Left colon (tissue), 2 donors: ENCODE results near the gene SLC10A1. TPM values are rescaled to one million over a fixed set of nuclear protein-coding genes. Genes with fewer than 3 reads are reported as not detected.

ENCODE experiments used
- ATAC-seq: fragments of 200-7000 bp; cut with Tn5 transposase; one replicate; pipeline ENCODE4 v1.9.1; 2020; ENCODE audit warnings: mild to moderate bottlenecking, moderate library complexity
- DNase-seq, 2 donors: peaks; one replicate each; pipeline ENCODE4 v3.0.0-alpha.2; 2020
- intact Hi-C, 2 donors: fragments of 100-400 bp; cut with DNase I in 1 of 2; cut with micrococcal nuclease in 1 of 2; formaldehyde crosslinking; loops; one replicate each; pipeline versions ENCODE4 v1.11.2 to v1.14.0; 2022; cut with DNase I, micrococcal nuclease
- total RNA-seq, 2 donors: library from RNA; stranded (reverse); fragmentation: NEBNext Ultra II Directional; extraction: Animal tissue kit (Norgen Biotek cat#: 25700); gene quantifications; one replicate each; pipeline ENCODE4 v1.2.1, GENCODE V29; 2021
- donor health status: DM: no; HTN: no; CAD: no.
- donor health status: DM: yes; HTN: yes; CAD: no.

The SLC10A1 gene
- total RNA-seq, 2 donors from 2014 or later, result not detected

DNA sequence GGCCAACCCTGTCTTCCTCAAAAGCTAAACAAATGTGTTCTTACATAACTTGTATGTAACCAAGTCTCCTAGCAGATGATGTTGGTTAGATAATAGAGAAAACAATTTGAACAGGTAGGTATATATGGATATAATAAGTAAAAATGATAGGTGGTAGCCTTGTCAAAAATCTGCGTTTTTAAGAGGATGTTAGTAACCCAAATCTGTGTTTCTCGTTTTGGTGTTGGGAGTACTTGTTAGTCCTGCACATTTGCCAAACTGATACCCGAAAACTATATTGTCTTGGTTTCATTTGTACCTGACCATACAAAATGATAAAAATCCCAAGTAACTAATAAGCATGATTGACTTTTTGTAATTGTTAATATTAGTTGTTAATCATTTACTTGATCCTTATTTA, 22.0 kb downstream of the SLC10A1 start:
- intact Hi-C loops, result no loop called here
- ATAC-seq, result no peak

DNA sequence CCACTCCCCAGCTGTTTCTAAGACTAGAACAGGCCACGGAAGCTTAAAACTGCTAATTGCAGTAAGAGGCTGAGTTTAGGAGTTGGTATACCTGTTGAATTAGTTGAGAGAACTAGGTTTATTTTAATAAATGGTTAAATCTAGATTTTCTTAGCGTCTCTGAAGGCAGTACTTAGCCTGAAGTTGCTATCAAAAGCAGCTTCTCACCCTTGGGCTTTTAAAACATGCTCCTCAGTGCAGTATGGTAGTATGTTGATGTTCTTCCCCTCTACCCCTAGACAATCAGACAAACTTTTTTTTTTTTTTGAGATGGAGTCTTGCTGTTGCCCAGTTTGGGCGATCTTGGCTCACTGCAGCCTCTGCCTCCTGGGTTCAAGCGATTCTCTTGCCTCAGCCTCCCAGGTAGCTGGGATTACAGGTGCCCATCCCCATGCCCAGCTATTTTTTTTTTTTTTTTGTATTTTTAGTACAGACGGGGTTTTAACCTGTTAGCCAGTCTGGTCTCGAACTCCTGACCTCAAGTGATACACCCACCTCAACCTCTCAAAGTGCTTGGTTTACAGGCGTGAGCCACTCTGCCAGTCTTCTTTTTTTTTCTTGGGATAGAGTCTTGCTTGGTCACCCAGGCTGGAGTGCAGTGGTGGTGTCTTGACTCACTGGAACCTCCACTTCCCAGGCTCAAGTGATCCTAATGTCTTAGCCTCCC, 23.3 kb downstream of the SLC10A1 start:
- ATAC-seq, result no peak
- intact Hi-C loops, result no loop called here
- no peak for DNase-seq

More for the DNA sequence above, 22.0 kb downstream of the SLC10A1 start:
- no peak for DNase-seq

DNA sequence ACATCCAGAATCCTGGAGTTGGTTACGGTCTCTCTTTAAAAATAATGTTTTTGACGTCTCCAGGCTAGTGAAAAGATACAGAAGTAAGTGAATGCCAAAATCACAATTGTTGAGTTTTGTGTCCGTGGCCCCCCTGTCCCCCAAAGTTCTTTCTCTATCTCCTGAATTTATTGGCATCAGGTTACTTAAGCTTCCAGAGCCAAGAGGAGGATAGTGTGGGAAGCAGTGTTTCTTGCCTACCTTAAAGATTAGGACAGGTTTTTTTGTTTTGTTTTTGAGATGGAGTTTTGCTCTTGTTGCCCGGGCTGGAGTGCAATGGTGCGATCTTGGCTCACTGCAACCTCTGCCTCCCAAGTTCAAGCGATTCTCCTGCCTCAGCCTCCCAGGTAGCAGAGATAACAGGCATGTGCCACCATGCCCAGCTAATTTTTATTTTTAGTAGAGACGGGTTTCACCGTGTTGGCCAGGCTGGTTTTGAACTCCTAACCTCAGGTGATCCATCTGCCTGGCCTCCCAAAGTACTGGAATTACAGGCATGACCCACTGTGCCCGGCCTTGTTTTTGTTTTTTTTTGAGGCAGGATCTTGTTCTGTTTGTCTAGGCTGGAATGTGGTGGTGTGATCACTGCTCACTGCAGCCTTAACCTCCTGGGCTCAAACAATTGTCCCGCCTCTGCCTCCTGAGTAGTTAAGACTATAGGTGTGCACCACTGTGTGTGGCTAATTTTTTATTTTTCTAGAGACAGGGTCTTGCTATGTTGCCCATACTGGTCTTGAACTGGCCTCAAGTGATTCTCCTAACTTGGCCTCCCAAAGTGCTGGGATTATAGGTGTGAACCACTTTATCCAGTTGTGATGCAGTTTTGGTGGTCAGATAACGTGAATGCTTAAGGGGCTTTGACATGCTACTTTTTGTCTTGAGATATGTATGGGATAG, 24.7 kb downstream of the SLC10A1 start:
- intact Hi-C loops, result no loop called here
- ATAC-seq, result no peak
- no peak for DNase-seq

DNA sequence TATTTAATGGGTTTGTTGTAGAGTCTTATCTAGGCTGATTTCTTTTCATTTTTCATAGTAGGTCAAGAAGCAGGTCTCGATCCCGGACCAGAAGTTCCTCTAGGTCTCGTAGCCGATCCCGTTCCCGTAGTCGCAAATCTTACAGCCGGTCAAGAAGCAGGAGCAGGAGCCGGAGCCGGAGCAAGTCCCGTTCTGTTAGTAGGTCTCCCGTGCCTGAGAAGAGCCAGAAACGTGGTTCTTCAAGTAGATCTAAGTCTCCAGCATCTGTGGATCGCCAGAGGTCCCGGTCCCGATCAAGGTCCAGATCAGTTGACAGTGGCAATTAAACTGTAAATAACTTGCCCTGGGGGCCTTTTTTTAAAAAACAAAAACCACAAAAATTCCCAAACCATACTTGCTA, 25.9 kb downstream of the SLC10A1 start:
- ATAC-seq (no peak), DNase-seq (no peak)
- intact Hi-C loops, result no loop called here

DNA sequence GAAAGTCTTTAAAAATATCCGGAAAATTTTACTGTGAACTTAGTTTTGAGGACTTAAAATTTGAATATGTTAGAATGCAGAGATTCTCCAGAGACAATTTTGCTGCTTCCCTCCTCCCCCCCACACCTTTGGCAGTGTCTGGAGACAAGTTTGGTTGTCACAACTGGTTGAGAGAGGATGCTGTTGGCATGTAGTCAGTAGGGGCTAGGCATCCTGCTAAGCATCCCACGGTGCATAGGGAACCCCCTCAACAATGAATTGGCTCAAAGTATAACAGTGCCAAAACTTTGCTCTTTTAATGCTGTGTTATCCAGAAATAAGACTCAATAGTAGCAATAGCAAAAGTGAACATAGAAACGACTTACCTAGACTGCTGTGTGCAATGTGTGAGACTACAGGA, 26.5 kb downstream of the SLC10A1 start:
- no peak for DNase-seq
- intact Hi-C loops, result no loop called here
- ATAC-seq, result no peak

DNA sequence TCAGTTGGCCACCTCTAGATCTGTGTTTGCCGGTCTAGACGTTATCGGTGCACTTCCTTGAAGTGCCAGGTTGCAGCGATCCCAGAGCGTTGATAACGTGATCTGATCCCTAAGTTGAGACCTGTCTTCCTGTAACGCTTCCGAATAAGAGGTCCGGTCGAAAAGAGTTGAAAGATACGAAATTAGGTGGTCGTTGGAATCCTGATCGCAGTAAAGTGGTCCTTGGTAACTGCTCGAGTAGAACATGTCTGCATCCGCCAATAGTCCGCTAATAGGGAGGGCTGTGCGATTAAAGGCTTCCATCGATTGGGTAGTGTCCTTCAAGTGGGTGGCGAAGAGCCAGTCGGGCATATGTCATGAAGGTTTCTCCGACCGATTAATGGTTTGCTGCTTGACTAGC, 27.4 kb downstream of the SLC10A1 start:
- no peak for DNase-seq
- intact Hi-C loops, result no loop called here
- ATAC-seq, result no peak

DNA sequence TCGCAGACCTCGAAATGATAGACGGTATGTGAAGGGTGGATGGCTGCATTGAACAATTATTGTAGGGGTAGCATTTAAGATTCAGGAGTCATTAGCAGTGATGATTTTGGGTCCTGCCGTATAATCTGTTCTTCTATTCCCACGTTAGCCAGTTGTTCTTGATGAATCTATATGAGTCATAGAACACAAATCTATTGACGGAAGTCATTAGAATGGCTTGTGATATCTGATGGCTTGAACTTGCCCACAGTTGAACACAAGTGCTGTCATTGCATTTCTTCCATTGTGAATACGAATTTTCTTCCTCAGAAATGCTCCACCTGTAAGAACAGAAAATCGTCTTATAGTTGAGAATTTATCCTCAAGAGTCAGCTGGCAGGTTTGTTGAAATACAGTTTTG, 28.2 kb downstream of the SLC10A1 start:
- DNase-seq, result no peak
- intact Hi-C loops, result no loop called here
- ATAC-seq, result no peak

DNA sequence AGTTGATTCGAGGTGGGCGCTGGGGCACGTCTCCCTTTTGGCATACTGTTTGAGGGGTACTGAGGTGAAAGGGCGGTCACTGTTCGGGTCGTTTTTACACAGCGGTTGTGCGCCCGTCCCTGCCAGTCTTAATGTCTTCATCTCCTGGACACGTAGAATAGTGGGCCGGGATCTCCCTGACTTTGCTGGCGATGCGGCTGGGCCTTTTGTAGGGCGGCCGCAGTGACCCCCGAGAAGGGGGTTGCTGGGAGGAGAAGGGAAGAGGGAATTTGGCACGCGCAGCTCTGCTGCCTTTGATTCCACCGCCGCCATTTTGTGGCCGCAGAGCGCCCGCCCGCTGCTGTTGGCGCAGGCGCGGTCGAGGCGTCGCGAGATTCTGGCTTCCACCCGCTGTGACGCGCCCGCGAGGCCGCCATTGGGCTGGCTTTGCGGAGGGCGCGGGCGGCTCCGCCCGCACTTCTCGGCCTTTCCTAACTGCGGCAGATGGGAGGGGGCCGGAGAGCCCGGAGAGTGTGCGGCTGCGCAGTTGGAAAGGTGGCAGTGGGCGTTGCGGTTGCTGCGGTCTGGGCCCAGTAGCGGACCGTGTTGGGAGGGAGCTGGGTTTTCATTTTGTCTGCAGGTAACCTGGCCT, 29.6 kb downstream of the SLC10A1 start:
- ATAC-seq, result peak; percentile 88
- intact Hi-C loops, result no loop called here

DNA sequence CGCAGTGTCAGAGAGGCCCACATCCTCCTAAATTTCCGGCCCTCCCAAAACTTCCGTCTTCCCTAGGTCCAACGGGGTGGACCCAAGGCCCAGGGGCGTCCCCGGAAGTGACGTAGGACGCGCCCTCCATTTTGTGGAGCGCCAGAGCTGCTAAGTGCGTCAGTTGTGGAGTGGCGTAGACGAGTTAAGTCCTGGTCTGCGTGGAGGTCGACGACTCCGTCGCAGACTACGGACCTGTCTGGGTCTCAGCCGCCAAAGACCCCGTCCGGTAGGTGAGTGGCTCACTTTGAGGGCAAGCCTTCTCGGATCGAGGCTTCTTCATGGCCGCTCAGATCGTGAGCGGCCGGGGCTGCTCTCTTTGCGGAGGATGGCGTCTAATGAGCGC, 30.1 kb downstream of the SLC10A1 start, which contains the start of gene SRSF5:
Gene SRSF5, plus strand, starts transcription at position 159 of the 385 bp plus-strand sequence. CDS start 1,015 bp downstream, outside the sequence.
- intact Hi-C loops, result no loop called here
- ATAC-seq (peak; percentile 88), DNase-seq (peak; percentile 96)

More for the DNA sequence above, 29.6 kb downstream of the SLC10A1 start:
- peak; percentile 92 to 94 for DNase-seq

DNA sequence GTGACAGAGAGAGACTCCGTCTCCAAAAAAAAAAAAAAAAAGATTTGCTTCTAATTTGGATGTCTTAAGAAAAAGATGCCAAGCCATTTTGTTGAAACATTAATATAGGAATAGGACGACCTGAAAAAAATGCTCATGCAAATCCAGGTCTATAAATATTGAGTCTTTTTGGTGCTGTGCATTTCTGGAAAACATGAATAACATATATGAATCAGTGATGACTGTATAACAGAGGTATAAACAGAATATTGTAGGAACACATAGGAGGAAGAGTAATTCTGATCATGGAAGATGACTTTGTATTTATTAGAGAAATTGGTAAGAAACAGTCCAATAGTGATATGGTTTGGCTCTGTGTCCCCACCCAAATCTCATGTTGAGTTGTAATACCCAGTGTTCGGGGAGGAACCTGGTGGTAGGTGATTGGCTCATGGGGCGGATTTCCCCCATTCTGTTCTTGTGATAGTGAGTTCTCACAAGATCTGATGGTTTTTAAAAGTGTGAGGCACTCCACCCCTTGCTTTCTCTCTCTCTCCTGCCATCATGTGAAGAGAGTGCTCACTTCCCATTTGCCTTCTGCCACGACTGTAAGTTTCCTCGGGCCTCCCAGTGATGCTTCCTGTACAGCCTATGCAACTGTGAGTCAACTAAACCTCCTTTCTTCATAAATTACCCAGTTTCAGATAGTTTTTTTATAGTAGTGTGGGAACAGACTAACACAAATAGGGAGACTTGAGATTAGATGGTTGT, 33.1 kb downstream of the SLC10A1 start:
- DNase-seq (no peak), ATAC-seq (no peak)
- intact Hi-C loops, result no loop called here

DNA sequence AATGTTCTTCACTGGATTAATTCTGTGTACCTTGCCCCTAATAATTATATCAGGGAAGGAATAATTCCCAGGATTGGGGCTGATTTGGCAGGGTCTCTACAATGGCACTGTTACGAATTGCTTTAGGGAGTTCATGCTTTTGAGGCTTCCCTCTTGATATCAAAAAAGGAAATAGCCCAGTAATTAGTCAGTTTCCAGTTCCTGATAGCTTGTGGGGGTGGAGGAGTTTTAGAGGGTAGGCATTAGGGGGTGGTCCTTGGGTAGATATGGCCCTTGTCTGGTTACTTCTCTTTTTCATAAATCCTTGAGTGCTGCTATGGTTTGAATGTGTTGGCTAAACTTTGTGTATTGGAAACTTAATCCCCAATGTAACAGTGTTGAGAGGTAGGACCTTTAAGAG, 36.2 kb downstream of the SLC10A1 start:
- DNase-seq (no peak), ATAC-seq (no peak)
- intact Hi-C loops, result no loop called here

DNA sequence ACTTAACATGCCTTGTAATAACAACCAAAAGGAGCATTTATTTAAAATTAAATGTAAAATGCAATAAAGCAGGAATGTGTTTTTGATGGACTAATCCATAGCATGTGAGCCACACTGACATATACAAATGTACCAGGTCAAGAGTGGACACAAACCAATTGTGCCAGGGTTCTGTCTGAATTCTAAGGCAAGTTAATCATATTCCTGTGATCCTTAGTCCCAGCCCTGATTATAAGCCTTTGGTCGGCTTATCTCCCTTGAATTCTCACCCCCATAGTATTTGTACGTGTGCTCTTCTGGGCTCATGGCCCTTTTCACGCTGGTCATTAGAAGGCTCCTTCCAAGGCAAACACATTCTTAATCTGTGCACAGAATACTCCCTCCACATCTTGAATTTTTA, 40.7 kb downstream of the SLC10A1 start:
- no peak for ATAC-seq
- DNase-seq, result no peak
- intact Hi-C loops, result no loop called here

DNA sequence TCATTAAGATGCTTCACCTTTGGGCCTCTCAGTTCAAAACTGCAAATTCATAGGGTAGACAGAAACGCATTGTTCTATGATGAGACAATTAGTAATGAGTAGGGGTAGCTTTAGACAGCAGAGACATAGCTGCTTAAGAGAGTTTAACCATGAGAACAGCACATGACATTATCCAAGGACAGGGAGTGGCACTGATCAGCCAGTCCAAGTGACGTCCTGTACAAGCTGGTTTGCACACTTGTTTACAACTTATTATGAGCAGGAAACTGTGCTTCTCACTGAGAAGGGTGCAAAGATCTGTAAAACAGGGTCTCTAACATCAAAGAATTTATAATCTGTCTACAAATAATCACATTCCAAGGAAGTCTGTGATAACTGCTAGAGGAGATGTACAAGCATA, 41.3 kb downstream of the SLC10A1 start:
- ATAC-seq (peak; percentile 92), DNase-seq (peak; percentile 22 to 72)
- intact Hi-C loops, result no loop called here

DNA sequence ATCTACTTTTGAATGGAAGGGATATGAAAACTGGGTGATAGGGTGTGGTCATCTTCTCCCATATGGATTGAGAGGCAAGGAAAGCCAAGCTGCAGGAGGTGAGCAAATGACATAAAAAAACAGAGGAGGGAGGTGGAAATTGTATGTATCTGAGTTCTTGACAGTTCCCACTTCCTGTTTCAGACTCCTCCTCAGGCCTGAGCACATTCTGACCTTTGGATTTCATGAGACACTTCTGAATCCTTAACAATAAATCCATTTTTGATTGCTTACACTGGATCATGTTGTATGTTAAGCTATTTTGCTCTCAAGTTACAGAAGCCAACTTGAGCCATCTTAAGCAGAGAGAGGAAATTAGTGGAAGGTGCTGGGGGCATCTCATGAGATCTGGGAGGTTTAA, 41.7 kb downstream of the SLC10A1 start:
- intact Hi-C loops, result no loop called here
- DNase-seq (no peak), ATAC-seq (peak; percentile 83)

DNA sequence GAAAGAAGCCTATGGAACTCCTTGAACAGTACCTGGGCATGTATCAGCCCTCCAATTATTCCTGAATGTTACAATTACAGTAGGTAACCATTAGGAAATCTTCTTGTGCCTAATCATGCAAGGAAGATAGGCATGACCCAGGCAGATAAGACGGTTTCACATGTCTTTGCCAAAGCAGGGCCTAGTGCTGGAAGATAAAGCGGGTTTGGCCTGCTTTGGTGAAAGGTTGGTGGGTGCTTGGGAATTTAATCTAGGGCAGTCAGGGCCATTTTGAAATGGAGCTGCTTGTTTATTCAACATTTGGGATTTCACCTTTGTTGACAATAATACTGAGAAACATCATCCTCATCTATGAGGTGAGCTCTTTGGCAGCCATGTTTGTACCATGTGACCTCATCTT, 42.6 kb downstream of the SLC10A1 start:
- intact Hi-C loops, result no loop called here
- no peak for ATAC-seq
- DNase-seq, result no peak

DNA sequence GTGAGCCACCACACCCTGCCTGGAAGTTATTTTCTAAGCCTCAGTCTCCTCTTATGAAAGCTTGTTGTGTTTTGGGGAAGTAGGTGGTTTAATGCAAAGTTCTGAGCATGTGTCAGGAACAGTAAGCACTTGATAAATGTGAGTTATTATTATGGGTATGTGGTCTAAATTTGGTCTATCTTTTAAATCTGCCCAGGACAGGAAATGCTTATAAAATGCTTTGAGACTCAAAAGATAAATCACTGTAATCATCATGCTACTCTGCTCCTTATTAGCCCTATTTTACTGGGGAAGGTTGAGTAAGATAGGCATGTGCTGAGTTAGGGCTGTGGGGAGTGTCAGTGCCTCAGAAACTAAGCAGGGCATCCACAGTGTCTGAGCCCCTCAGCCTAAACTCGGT, 43.2 kb downstream of the SLC10A1 start:
- DNase-seq, result no peak
- intact Hi-C loops, result no loop called here
- ATAC-seq, result no peak

DNA sequence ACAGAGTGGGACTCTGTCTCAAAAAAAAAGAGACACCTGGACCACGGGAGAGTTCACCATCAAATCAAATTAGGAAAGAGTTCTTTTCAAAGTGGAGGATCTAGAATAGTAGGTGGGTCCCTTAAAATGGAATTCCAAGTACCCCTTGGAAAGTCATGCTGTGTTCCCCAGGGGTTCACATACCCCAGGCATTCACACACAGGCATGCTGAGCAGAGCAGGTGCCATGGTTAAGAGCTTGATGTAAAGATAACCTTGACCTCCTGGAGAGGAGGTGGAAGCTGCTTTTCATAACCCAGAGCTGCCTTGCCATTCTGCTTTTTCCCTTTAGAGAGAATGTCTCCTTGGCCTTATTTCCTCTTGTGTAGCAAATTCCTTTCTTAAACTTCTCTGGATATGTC, 44.3 kb downstream of the SLC10A1 start:
- DNase-seq (no peak), ATAC-seq (no peak)
- intact Hi-C loops, result no loop called here

DNA sequence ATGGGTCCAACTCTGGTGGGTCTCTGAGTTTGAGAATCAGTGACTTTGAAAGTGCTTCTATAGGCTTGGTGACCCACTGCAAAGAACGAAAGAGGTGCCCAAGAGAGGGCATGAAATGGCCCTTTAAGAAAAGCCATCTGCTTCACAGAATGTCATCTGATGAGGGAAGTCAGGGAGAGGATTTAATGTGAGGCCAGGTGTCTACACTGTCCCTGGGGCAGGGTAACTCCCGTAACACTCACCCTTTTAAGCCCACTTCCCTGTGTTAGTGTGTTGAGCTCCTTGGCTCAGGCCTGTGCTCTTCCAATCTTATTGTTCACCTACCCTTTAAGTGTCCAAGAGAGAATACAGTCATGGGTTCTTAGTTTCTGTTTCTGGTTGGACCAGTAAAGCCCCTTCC, 46.5 kb downstream of the SLC10A1 start:
- intact Hi-C loops, result no loop called here
- DNase-seq (no peak), ATAC-seq (peak; percentile 37)

DNA sequence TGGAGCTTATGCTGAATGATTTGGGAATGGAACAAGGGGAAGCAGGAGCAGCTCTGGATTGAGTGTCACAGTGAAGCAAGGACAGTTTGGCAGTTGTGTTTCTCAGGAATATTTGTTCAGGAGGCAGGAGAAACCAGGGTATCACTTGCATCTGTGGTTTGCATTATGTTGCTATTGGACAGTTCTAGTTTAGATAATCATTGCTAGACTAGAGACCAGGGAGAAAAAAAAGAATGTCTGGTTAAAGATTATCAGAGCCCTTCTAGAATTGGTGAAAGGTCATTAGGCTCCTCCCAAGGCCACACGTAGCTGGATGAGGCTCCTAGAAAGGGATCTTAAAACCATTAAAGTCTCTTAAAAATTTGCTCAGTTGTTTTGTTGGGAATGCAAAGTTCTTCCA, 47.1 kb downstream of the SLC10A1 start:
- peak; percentile 91 for ATAC-seq
- DNase-seq, result no peak
- intact Hi-C loops, result no loop called here
